Endometrial microvascular endothelial cells (primary cell): ENCODE data around the gene CCSAP. TPM values are rescaled to one million over a fixed set of nuclear protein-coding genes. Genes with fewer than 3 reads are reported as not detected.

ENCODE experiments used
- in situ Hi-C: cut with HindIII; loops from 2 replicates; pipeline ENCODE4 v1.10.0; 2017; ENCODE audit warnings: low sequenced_read_pairs, low pct_unique_long_range_greater_than_20kb; ENCODE audit errors: inconsistent ontology term
- total RNA-seq: library from RNA; depleted of rRNA; stranded (reverse); fragments of >200 nt; gene quantifications from one replicate; pipeline ENCODE4 v1.2.3, GENCODE V29; 2015; ENCODE audit errors: inconsistent ontology term

The CCSAP gene
- total RNA-seq, 1 donor from 2014 or later = 7.6 TPM

GRCh38 chr1:229336345-229336744, 6.5 kb downstream of the CCSAP start:
- in situ Hi-C loops = loop anchor here (25.0 kb wide), 1 partner anchor 101 kb away; the partner anchor contains the start of gene ACTA1

- in situ Hi-C loops = loop anchor here (25.0 kb wide), 1 partner anchor 103 kb away; the partner anchor contains the start of gene ACTA1
Measured at GRCh38 chr1:229334716-229335115, 8.1 kb downstream of the CCSAP start.

GRCh38 chr1:229334269-229334668, 8.6 kb downstream of the CCSAP start:
- in situ Hi-C loops = loop anchor here (25.0 kb wide), 1 partner anchor 103 kb away; the partner anchor contains the start of gene ACTA1

- in situ Hi-C loops = loop anchor here (25.0 kb wide), 1 partner anchor 109 kb away; the partner anchor contains the start of gene ACTA1
Measured at GRCh38 chr1:229328598-229329362, 14.1 kb downstream of the CCSAP start.

- in situ Hi-C loops = loop anchor here (25.0 kb wide), 1 partner anchor 110 kb away; the partner anchor contains the start of gene ACTA1
Measured at GRCh38 chr1:229327765-229328164, 15.1 kb downstream of the CCSAP start.

GRCh38 chr1:229326601-229327000, 16.2 kb downstream of the CCSAP start:
- in situ Hi-C loops = loop anchor here (25.0 kb wide), 1 partner anchor 111 kb away; the partner anchor contains the start of gene ACTA1

- in situ Hi-C loops = loop anchor here (25.0 kb wide), 1 partner anchor 111 kb away; the partner anchor contains the start of gene ACTA1
Measured at GRCh38 chr1:229325853-229326487, 16.9 kb downstream of the CCSAP start.

- in situ Hi-C loops = loop anchor here (25.0 kb wide), 1 partner anchor 112 kb away; the partner anchor contains the start of gene ACTA1
Measured at GRCh38 chr1:229325401-229325800, 17.4 kb downstream of the CCSAP start.

- in situ Hi-C loops = no loop called here
Measured at GRCh38 chr1:229323885-229324553, 18.8 kb downstream of the CCSAP start.

GRCh38 chr1:229323201-229323600, 19.6 kb downstream of the CCSAP start:
- in situ Hi-C loops = no loop called here

- in situ Hi-C loops = no loop called here
Measured at GRCh38 chr1:229319487-229319886, 23.4 kb downstream of the CCSAP start.

GRCh38 chr1:229318056-229318455, 24.8 kb downstream of the CCSAP start:
- in situ Hi-C loops = no loop called here

GRCh38 chr1:229316166-229316565, 26.7 kb downstream of the CCSAP start:
- in situ Hi-C loops = no loop called here

GRCh38 chr1:229310833-229311232, 32.0 kb downstream of the CCSAP start:
- in situ Hi-C loops = no loop called here

GRCh38 chr1:229309684-229310083, 33.2 kb downstream of the CCSAP start:
- in situ Hi-C loops = no loop called here

GRCh38 chr1:229309074-229309473, 33.8 kb downstream of the CCSAP start:
- in situ Hi-C loops = no loop called here

GRCh38 chr1:229305392-229305791, 37.5 kb downstream of the CCSAP start:
- in situ Hi-C loops = no loop called here

- in situ Hi-C loops = no loop called here
Measured at GRCh38 chr1:229303855-229304254, 39.0 kb downstream of the CCSAP start.

- in situ Hi-C loops = no loop called here
Measured at GRCh38 chr1:229302740-229303139, 40.1 kb downstream of the CCSAP start.
